GM18507 (cell line): Measurements from ENCODE around the gene PECR.

Experiments
- DNase-seq: peaks from one replicate; pipeline ENCODE4 v3.0.0; 2011; ENCODE audit warnings: low read depth; ENCODE audit not compliant: insufficient read length; ENCODE audit errors: extremely low spot score
- FAIRE-seq: peaks from 2 replicates; lab custom pipeline; 2011; peaks lifted over from hg19 to GRCh38; lab: Jason Lieb, UNC

The PECR gene

GRCh38 chr2:216081487-216082116, at the start of gene PECR, which contains the start of gene TMEM169:
Gene PECR, minus strand, starts transcription at chr2:216081809. Its CDS starts 68 bp downstream, at chr2:216081741.
Gene TMEM169, plus strand, starts transcription at chr2:216081919. Its CDS starts 14,045 bp downstream, at chr2:216095964.
- DNase-seq, result peak; percentile 73
- peak; percentile 64 for FAIRE-seq

- DNase-seq (no peak), FAIRE-seq (no peak)
Observed at GRCh38 chr2:216130346-216130971, 48.9 kb upstream of the PECR start.

DNA sequence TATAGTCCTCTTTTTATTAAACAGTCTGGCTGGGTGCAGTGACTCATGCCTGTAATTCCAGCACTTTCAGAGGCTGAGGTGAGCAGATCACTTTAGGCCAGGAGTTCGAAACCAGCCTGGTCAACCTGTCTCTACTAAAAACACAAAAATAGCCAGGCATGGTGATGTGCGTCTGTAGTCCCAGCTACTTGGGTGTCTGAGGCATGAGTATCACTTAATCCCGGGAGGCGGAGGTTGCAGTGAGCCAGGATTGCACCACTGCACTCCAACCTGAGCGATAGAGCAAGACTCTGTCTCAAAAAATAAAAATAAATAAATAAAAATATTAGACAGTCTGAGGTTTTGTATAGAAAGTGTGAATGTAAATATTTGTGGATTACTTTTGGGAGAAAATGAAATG, 45.3 kb upstream of the PECR start:
- DNase-seq (no peak), FAIRE-seq (no peak)

DNA sequence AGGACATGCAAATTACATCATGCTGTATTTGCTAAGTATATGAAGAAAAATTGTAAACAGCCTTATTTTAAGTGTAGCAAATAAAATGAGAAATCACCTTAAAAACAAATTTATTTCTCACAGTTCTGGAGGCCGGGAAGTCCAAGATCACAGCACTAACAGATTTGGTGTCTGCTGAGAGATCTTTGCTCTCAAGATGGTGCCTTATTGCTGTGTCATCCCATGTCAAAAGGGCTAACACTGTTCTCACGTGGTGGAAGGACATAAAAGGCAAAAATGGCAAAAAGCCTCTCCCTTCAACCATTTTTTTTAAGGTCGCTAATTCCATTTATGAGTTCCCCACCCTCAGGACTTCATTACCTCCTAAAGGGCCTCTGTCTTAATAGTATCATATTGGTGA, 39.6 kb upstream of the PECR start:
- FAIRE-seq (no peak), DNase-seq (no peak)

- DNase-seq (no peak), FAIRE-seq (no peak)
Observed at GRCh38 chr2:216119986-216120385, 38.4 kb upstream of the PECR start.

- DNase-seq (no peak), FAIRE-seq (no peak)
Observed at GRCh38 chr2:216119146-216119545, 37.5 kb upstream of the PECR start.

- no peak for FAIRE-seq
Observed at GRCh38 chr2:216118474-216118873, 36.9 kb upstream of the PECR start.

GRCh38 chr2:216117561-216118340, 36.1 kb upstream of the PECR start:
- FAIRE-seq (no peak), DNase-seq (no peak)

More at GRCh38 chr2:216118474-216118873, 36.9 kb upstream of the PECR start:
- no peak for DNase-seq

DNA sequence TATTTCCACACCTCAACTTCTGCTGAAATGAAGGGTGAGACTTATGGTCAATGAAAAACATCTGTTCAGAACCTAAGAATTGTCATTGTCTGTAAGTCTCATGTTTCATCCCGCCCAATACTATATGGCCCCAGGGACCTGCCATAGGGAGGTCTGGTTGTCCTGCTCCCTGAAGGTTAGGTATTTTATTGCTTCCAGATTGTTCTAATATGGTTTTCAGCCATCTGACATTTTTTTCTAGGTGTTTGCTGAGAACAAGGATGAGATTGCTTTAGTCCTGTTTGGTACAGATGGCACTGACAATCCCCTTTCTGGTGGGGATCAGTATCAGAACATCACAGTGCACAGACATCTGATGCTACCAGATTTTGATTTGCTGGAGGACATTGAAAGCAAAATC, 34.8 kb upstream of the PECR start:
- no peak for DNase-seq
- no peak for FAIRE-seq

DNA sequence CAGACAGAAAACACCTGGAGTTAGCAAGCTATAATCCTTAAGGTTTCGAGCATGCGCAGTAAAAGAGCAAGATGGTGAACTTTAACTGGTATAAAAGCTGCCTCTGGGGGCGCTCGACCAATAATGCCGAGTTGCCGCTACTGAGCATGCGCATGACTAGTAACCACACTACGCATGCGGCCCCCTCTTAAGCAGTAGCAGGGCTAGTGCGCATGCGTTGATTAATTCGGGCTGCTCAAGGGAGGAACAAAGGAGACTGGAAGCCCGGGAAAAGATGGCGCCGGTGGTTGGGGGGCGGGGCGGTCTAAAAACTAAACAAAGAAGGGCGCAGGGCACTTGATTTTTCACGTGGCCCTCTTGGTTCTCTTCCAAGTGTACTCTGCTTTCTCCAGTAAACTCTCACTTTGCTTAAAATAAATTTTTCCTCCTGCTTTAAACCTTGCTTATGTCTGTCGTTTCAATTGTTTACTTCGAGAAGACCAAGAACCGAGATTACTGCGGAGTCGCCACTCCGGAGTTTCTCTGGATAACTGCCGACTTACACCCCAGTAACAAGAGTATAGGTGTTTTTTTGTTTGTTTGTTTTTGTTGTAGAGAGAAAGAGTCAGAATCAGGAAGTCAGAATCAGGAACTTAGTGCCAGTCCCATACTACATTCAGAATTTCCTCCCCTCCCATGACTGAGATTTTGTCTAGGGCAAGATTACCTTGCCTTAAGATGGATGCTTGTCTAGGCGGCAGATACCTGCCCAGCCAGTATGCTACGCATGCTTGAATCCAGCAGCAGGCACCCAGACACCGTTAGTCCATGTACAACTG, 33.3 kb upstream of the PECR start:
- FAIRE-seq (peak; percentile 98), DNase-seq (peak; percentile 80)

DNA sequence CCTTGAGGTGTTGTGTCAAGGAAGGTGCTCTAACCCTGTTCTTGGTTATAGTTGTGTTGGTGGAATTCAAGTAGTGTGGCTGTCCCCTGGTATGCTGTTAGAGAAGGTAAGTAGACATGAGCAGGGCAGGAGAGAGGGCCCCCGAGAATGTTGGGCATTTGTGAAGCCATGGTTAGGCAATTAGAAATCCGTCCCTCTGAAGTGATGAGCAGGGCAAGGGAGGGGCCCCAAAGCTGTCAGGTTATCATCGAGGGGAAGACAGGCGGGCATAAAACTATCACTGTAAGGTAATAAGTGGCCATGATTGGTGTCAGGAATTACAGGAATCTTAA, 32.7 kb upstream of the PECR start:
- DNase-seq (no peak), FAIRE-seq (no peak)

- peak; percentile 76 for FAIRE-seq
Observed at GRCh38 chr2:216113572-216113971, 32.0 kb upstream of the PECR start.

DNA sequence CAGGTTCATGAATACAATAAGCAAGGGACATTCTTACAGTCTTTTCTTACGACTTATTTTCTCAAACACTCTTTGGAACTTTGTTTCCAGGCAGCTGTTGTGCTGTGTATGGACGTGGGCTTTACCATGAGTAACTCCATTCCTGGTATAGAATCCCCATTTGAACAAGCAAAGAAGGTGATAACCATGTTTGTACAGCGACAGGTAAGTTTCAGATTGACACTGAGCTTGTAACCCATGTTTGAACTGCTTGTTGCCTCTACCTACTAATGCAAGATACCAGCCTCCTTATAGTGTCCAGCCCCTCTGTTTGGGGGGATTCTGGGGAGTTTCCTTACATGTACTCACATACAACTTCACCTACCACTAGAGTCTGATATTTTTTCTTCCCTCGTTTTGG, 31.3 kb upstream of the PECR start:
- FAIRE-seq (no peak), DNase-seq (no peak)

More at GRCh38 chr2:216113572-216113971, 32.0 kb upstream of the PECR start:
- DNase-seq, result no peak

- no peak for FAIRE-seq
Observed at GRCh38 chr2:216111122-216111521, 29.5 kb upstream of the PECR start.

GRCh38 chr2:216110620-216111019, 29.0 kb upstream of the PECR start:
- FAIRE-seq, result no peak
- DNase-seq, result no peak

More at GRCh38 chr2:216111122-216111521, 29.5 kb upstream of the PECR start:
- no peak for DNase-seq

DNA sequence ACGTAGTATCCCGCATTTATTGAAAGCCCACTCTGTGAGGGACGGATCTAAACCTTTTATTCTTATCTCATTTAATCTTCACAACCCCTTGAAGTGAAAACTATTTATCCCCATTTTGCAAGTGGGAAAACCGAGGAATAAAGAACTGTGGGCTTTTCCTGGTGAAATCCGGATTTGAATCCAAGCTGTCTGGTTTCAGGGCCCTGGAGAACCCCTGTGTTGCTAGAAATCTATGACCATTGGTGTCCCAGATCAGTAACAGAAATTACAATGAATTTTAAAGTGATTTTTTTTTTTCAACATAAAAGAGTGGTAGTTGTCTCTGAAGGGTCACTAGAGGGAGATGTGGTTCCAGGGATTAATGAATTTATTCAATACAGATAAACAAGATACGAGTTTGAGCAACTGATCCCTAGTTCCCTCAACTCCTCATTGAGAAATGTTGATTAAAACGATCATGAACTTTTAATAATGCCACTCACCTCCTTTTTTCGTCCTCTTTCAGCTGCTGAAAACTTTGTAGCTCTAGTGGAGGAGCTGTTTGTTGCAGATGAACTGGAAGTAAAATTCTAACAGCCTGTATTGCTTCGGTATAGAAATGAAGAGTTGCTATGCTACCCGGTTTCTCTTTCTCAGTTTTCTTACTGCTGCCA, 28.5 kb upstream of the PECR start:
- FAIRE-seq (peak; percentile 68), DNase-seq (no peak)

DNA sequence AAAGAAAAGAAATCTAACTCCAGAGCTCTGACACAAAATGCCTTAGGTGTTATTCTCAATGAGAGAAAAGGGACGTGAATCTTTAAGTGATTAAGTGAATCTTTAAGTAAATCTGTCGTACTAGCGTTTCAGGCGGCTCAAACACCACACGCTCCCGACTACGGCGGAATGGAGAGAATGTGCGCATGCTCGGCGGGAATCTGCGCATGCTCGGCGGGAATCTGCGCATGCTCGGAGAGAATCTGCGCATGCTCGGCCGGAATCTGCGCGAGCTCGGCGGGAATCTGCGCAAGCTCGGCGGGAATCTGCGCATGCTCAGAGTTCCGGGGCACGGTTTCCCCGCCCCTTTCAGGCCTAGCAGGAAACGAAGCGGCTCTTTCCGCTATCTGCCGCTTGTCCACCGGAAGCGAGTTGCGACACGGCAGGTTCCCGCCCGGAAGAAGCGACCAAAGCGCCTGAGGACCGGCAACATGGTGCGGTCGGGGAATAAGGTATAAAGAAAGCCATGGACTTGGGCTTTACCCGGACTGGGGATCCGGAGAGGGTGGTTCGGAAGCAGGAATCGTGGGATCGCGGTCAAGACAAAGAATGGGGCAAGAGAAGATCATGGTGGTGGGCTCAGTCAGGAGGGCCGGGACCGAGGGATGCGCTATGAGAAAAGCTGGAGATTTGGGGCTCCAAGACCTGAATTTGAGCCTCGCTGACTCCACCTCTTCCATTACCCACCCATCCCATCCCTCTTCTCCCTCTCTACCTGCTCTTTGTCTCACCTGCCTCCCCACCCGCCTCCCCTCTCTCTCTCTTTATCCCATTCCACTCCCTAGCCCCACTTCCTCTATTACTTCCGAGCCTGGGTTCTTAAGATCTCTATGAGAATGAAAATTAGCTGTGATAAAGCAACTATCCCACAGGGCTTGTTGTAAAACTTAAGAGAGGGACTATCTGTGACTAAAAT, 27.6 kb upstream of the PECR start, which contains the start of gene XRCC5:
Gene XRCC5, plus strand, starts transcription at position 382 of the 955 bp plus-strand sequence. Its CDS starts 89 bp downstream, at position 471.
- FAIRE-seq, result peak; percentile 99
- DNase-seq, result peak; percentile 78

- DNase-seq, result no peak
- FAIRE-seq, result no peak
Observed at GRCh38 chr2:216108310-216108966, 26.8 kb upstream of the PECR start.
